ENCODE data around the gene PIEZO1.

PIEZO1 gene

GRCh38 chr16:88738151-88739084 lies 46.6 kb downstream of the PIEZO1 start:
- in situ Hi-C loops (cut with MboI; ENCODE audit: low sequenced_read_pairs): no loop called here

GRCh38 chr16:88737298-88738150 lies 47.5 kb downstream of the PIEZO1 start:
- in situ Hi-C loops (cut with MboI; ENCODE audit: low sequenced_read_pairs): no loop called here

GRCh38 chr16:88736496-88736895 lies 48.5 kb downstream of the PIEZO1 start:
- in situ Hi-C loops (cut with MboI; ENCODE audit: low sequenced_read_pairs): no loop called here

GRCh38 chr16:88736088-88736487 lies 48.9 kb downstream of the PIEZO1 start:
- in situ Hi-C loops (cut with MboI; ENCODE audit: low sequenced_read_pairs): no loop called here

DNA sequence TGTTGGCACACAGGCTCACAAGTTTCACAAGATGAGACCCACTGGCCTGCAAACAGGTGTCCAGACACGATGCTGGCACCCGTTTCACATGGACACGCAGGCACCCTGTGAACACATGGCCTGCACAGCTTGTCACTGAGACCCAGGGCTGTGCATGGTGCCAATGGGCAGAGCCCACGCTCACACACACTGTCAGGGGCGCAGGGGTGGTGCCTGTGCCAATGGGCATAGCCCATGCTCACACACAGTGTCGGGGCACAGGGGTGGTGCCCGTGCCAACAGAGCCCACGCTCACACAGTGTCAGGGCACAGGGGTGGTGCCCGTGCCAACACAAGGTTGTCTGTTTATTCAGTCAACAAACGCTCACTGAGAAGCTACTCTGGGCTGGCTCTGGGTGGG lies 49.4 kb downstream of the PIEZO1 start:
- in situ Hi-C loops (cut with MboI; ENCODE audit: low sequenced_read_pairs): no loop called here

DNA sequence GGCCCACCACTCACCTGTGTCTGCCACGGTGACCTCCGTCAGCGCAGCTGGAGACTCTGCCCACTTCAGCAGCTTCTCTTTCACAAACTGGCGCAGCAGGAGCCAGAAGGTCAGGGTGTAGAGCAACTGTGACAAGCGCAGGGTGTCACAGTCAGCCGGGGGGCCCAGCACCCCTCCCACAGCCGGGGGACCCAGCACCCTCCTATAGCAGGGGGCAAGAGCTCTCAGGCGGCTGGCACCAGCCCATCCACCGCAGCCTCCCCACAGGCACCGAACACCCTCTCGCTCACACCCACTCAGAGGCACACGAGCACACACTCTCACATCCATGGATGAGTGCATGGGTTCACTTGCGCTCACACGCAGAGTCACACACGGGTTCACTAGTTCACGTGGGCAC lies 49.9 kb downstream of the PIEZO1 start:
- in situ Hi-C loops (cut with MboI; ENCODE audit: low sequenced_read_pairs): no loop called here

DNA sequence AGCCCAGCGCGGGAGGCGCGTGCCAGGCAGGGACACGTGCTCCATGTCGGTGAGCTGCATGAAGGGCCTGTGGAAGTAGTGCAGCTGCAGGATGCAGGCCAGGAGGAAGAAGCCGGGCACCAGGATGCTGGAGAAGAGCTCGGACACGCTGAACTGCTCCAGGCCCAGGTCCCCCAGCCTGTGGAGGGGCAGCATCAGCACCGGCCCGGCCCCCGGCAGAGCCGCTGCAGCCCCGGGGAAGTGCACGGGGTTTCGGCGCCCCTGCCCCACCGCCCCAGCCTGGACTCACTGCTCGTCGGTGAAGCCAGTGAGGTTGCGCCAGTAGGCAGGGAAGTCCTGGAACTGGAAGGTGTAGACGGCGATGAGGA lies 50.7 kb downstream of the PIEZO1 start:
- in situ Hi-C loops (cut with MboI; ENCODE audit: low sequenced_read_pairs): no loop called here

DNA sequence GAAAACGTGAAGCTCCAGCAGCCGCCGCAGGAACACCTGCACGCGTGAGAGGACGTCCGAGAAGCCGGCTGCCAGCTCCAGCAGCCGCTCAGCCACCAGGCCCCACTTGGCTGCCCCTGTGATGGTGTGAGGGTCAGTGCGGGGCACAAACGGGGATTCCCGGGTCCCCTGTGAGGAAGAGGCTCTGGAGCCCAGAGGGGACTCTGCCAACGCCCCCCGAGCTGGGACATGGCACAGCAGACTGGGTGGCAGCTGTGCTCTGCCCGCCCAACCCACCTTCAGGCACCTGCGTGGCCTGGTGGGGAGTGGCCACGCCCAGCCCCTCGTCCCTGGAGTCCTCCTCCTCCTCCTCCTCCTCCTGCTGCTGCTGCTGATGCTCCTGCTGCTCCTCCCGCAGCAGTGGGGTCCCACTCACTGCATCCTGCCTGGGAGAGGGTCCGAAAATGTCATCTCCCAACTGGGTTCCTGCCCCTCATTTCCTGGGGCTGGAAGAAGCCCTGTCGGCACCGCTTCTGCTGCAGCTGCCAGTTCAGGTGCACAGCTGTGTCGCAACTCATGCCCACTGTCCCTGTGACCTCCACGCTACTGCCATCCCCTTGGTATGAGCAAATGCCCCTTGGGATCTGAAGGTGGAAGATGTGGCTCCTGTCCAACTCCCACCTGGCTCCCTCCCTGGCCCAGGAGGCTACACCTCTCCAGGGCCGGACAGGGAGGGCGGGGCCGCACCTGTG lies 51.2 kb downstream of the PIEZO1 start:
- in situ Hi-C loops (cut with MboI; ENCODE audit: low sequenced_read_pairs): no loop called here

DNA sequence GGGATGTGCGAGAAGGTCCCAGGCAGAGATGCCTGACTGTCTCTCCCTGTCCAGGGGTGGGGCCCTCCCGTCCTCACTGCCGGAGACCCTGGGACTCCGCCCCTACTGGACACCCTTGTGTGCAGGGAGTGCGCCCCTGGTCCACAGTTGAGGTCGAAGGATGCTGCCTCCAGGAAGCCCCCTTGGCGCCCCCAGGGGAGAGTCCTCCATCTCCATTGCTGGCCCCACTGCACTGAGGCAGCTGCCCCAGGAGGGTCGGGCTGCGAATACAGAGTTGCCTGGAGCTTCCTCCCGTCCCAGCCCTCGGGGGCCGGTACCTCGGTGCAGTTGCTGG lies 52.1 kb downstream of the PIEZO1 start:
- in situ Hi-C loops (cut with MboI; ENCODE audit: low sequenced_read_pairs): no loop called here

GRCh38 chr16:88732172-88732960 lies 52.7 kb downstream of the PIEZO1 start:
- in situ Hi-C loops (cut with MboI; ENCODE audit: low sequenced_read_pairs): no loop called here

GRCh38 chr16:88731699-88732098 lies 53.3 kb downstream of the PIEZO1 start:
- in situ Hi-C loops (cut with MboI; ENCODE audit: low sequenced_read_pairs): no loop called here

- in situ Hi-C loops (cut with MboI; ENCODE audit: low sequenced_read_pairs): no loop called here
These were observed 54.1 kb downstream of the PIEZO1 start for GRCh38 chr16:88730632-88731607.

- in situ Hi-C loops (cut with MboI; ENCODE audit: low sequenced_read_pairs): no loop called here
These were observed 57.1 kb downstream of the PIEZO1 start for GRCh38 chr16:88727871-88728270.

DNA sequence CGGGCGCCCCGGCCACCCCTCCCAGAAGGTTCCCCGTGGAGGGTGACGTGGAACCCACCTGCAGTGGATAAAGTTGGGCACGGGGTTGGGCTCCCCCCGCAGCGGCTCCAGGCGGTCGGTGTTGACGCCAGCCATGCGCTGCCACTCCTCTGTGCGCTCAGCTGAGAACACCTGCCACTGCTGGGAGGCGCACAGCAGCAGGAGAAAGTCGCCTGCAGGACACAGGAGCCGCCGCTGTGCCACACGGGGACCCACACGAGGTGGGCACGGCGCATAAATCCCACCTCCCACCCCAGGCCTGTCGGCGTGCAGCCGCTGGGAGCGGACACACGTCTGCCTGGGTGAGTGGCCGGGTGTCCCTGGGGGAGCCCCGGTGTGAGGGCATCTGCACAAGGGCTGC lies 58.0 kb downstream of the PIEZO1 start:
- in situ Hi-C loops (cut with MboI; ENCODE audit: low sequenced_read_pairs): no loop called here

DNA sequence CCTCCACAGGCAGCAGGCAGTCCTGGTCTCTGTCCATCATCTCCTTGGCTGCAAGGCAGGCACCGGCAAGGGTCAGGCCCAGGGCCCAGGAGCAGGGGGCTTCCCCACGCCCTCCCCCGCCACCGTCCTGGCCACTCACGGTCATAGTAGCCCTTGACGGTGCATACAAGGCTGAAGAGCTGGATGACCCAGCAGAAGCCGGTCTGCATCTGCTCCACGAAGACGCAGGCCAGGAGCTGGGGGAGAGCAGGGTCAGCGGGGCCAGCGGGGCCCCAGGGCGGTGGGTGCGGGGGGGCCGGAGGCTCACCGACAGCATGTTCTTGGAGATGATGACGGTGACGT lies 58.6 kb downstream of the PIEZO1 start:
- in situ Hi-C loops (cut with MboI; ENCODE audit: low sequenced_read_pairs): no loop called here

DNA sequence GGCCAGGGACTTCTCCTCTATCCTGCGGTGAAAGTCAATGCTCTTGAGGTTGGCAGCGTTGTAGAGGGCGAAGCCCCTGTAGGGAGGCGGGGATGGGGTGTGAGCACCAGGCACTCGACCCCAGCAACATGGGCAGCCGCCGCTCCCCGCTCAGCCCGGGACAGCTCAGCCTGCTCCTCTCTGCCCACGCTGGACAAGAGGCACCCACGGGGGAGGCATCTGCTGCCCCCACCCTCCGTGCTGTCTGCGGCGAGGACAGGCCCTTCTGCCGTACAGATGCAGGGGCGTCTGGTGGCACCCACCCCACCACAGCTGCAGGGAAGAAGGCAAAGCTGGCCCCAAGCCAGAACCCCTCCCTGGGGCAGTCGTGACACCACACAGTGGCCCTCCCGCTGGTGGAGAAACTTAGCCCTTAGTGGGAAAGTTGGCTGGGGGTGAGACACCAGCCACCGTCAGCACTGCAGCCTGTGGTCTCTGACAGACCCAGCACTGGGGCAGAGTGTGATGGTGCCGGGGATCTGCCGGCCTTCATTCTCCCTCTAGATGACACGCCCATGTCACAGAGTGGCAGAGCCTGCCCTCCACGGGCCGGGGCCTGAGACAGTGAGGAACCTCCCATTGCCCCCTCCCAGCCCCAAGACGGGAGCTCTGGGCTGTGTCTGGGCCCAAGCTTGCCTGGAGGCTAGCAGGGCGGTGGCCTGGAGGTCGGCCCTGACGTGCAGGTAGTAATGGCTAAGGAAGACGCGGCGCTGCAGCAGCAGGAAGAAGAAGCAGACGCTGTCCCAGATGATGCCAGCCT lies 59.2 kb downstream of the PIEZO1 start:
- in situ Hi-C loops (cut with MboI; ENCODE audit: low sequenced_read_pairs): no loop called here

GRCh38 chr16:88724855-88725555 lies 60.0 kb downstream of the PIEZO1 start:
- in situ Hi-C loops (cut with MboI; ENCODE audit: low sequenced_read_pairs): no loop called here

- in situ Hi-C loops (cut with MboI; ENCODE audit: low sequenced_read_pairs): no loop called here
These were observed 61.1 kb downstream of the PIEZO1 start for GRCh38 chr16:88723911-88724310.
